Small intestine (tissue), 16 donors: ENCODE measurements around the gene ITIH1. TPM values are rescaled to one million over a fixed set of nuclear protein-coding genes. Genes with fewer than 3 reads are reported as not detected.
"Not testable (repeated sequence)": the region's sequence is repeated elsewhere in the genome, so short reads cannot be mapped to it uniquely, and the experiment has no call there.

ENCODE experiments used
- DNase-seq, 2 donors: peaks; one replicate each; pipeline versions ENCODE4 v3.0.0 to v3.0.0-alpha.2; 2013
- FAIRE-seq: peaks from 2 replicates; lab custom pipeline; 2012; peaks lifted over from hg19 to GRCh38; lab: Jason Lieb, UNC
- H3K27ac ChIP-seq, 3 donors: one replicate each; pipeline ENCODE4 v1.5.1; 2013; ENCODE audit warnings: low read length in 2 of 3, mild to moderate bottlenecking in 2 of 3, control low read depth in 1 of 3, inconsistent platforms in 1 of 3, low read depth in 1 of 3, moderate library complexity in 1 of 3
- H3K27me3 ChIP-seq, 3 donors: one replicate each; pipeline ENCODE4 v1.6.1; 2013; ENCODE audit warnings: low read length in 3 of 3, inconsistent platforms in 1 of 3; ENCODE audit not compliant: control insufficient read depth in 3 of 3, insufficient read depth in 3 of 3
- H3K36me3 ChIP-seq, 3 donors: one replicate each; pipeline ENCODE4 v1.6.1; 2013; ENCODE audit warnings: low read length in 3 of 3, inconsistent platforms in 1 of 3, low read depth in 1 of 3, mild to moderate bottlenecking in 1 of 3, moderate library complexity in 1 of 3; ENCODE audit not compliant: control insufficient read depth in 3 of 3, insufficient read depth in 2 of 3
- H3K4me1 ChIP-seq, 3 donors: one replicate each; pipeline ENCODE4 v1.6.1; 2013; ENCODE audit warnings: low read length in 2 of 3, inconsistent platforms in 1 of 3, low read depth in 1 of 3, mild to moderate bottlenecking in 1 of 3, moderate library complexity in 1 of 3; ENCODE audit not compliant: control insufficient read depth in 3 of 3, insufficient read depth in 2 of 3
- H3K4me3 ChIP-seq, 3 donors: one replicate each; pipeline ENCODE4 v1.5.1; 2013; ENCODE audit warnings: low read length in 3 of 3, control low read depth in 1 of 3, inconsistent platforms in 1 of 3, low read depth in 1 of 3, mild to moderate bottlenecking in 1 of 3, moderate library complexity in 1 of 3
- H3K9me3 ChIP-seq, 2 donors: one replicate each; pipeline ENCODE4 v1.6.1; 2013; ENCODE audit warnings: low read depth in 1 of 2, low read length in 1 of 2; ENCODE audit not compliant: control insufficient read depth in 2 of 2, insufficient read depth in 1 of 2
- WGBS, 3 donors: extraction: QIAGEN DNeasy Blood & Tissue Kit; methylation state at CpG; one replicate each; pipeline ENCODE4 v1.1.7; 2013; 5-methylcytosine and 5-hydroxymethylcytosine counted together
- long read RNA-seq, 10 donors: transcript quantifications; one replicate each; lab custom pipeline, GENCODE V29; 2026
- polyA plus RNA-seq, 4 donors: library from polyadenylated mRNA; stranded (reverse) in 3 of 4; unstranded in 1 of 4; fragments of 200-250 nt in 3 of 4; fragments of 120-200 nt in 1 of 4; gene quantifications; one replicate each; pipeline versions ENCODE4 v1.2.1 to v1.2.3, GENCODE V29; 2013
- donor health status: healthy with polysubstance abuse.
- donor health status: control.
- donor health status: control.
- donor health status: Bipolar disorder and iron deficiency.
- donor health status: healthy.

ITIH1 gene, protein sequence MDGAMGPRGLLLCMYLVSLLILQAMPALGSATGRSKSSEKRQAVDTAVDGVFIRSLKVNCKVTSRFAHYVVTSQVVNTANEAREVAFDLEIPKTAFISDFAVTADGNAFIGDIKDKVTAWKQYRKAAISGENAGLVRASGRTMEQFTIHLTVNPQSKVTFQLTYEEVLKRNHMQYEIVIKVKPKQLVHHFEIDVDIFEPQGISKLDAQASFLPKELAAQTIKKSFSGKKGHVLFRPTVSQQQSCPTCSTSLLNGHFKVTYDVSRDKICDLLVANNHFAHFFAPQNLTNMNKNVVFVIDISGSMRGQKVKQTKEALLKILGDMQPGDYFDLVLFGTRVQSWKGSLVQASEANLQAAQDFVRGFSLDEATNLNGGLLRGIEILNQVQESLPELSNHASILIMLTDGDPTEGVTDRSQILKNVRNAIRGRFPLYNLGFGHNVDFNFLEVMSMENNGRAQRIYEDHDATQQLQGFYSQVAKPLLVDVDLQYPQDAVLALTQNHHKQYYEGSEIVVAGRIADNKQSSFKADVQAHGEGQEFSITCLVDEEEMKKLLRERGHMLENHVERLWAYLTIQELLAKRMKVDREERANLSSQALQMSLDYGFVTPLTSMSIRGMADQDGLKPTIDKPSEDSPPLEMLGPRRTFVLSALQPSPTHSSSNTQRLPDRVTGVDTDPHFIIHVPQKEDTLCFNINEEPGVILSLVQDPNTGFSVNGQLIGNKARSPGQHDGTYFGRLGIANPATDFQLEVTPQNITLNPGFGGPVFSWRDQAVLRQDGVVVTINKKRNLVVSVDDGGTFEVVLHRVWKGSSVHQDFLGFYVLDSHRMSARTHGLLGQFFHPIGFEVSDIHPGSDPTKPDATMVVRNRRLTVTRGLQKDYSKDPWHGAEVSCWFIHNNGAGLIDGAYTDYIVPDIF
- under 1 TPM in 2 of 4 donors, not detected in 2; 0.13 to 0.58 TPM for polyA plus RNA-seq
- long read RNA-seq, donor 1: 0 reads
- long read RNA-seq, donor 2: 0 reads
- long read RNA-seq, donor 3: 0 reads
- long read RNA-seq, donor 4: 0 reads
- long read RNA-seq, donor 5: 0 reads
- long read RNA-seq, donor 6: 0 reads
- long read RNA-seq, donor 7: 0 reads
- long read RNA-seq, donor 8: 0 reads
- long read RNA-seq, donor 9, partial matches to known transcripts: 0 of 1 reads
- long read RNA-seq, donor 9, other reads (novel, unspliced or antisense): 0 of 1 reads
- long read RNA-seq, donor 10: 0 reads

GRCh38 chr3:52777127-52777958 is at the start of gene ITIH1:
ITIH1 (plus strand) TSS chr3:52777599; CDS start chr3:52777616, 17 bp downstream.
- 79 to 88% (median 86%) methylated on average over 12 of the region's 12 CpGs for WGBS, 3 donors
- H3K4me1 ChIP-seq: peaks cover 0 to 30% (median 0%) of the 10 kb centered on the region in 3 donors
- H3K4me3 ChIP-seq: no peak within 1 kb of the TSS
- H3K27ac ChIP-seq: peak within 1 kb of the TSS in 1 of 3 donors; percentile 79
- DNase-seq (no peak), FAIRE-seq (no peak)
- H3K27me3 ChIP-seq: no peaks in the 10 kb centered on the region
- no peaks in the 10 kb centered on the region for H3K36me3 ChIP-seq
- no peaks in the 10 kb centered on the region for H3K9me3 ChIP-seq

- not testable (repeated sequence) for H3K4me1 ChIP-seq, DNase-seq, H3K27me3 ChIP-seq, H3K27ac ChIP-seq, H3K4me3 ChIP-seq, FAIRE-seq
- H3K9me3 ChIP-seq: peaks cover 0 to 30% of the 10 kb centered on the region in 2 donors
- H3K36me3 ChIP-seq: peaks cover 5 to 27% (median 8%) of the 10 kb centered on the region in 3 donors
- 31 to 55% (median 39%) methylated on average over 3 of the region's 3 CpGs for WGBS, 3 donors
Measured at GRCh38 chr3:52728753-52729152, 48.6 kb upstream of the ITIH1 start.

- Histone ChIP-seq H3K4me1 (no peaks in the 10 kb centered on the region), H3K27ac (no peak overlapping the region), H3K4me3 (no peak overlapping the region), H3K36me3 (peaks cover 5 to 32% (median 10%) of the 10 kb centered on the region in 3 donors), H3K9me3 (peaks cover 0 to 30% of the 10 kb centered on the region in 2 donors), H3K27me3 (no peaks in the 10 kb centered on the region)
- DNase-seq: no peak
- FAIRE-seq: no peak
Measured at GRCh38 chr3:52730681-52731080, 46.7 kb upstream of the ITIH1 start.

DNA sequence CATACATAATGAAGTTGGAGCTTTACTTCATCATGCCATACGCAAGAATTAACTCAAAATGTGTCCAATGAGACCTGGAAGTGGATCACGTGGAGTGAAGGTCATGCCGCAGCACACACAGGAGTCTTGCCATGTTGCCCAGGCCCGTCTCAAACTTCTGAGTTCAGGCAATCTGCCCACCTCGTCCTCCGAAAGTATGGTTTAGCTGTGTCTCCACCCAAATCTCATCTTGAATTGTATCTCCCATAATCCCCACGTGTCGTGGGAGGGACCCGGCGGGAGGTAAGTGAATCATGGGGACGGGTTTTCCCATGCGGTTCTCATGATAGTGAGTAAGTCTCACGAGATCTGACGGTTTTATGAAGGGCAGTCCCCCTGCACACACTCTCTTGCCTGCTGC is 45.8 kb upstream of the ITIH1 start:
- DNase-seq (no peak), FAIRE-seq (no peak)
- H3K27ac ChIP-seq: no peak overlapping the region
- H3K36me3 ChIP-seq: peaks cover 5 to 34% (median 11%) of the 10 kb centered on the region in 3 donors
- H3K4me1 ChIP-seq: no peaks in the 10 kb centered on the region
- 81 to 97% (median 84%) methylated on average over 14 of the region's 14 CpGs for WGBS, 3 donors
- no peak overlapping the region for H3K4me3 ChIP-seq
- no peaks in the 10 kb centered on the region for H3K27me3 ChIP-seq
- H3K9me3 ChIP-seq: peaks cover 0 to 30% of the 10 kb centered on the region in 2 donors

- Histone ChIP-seq H3K4me1 (no peaks in the 10 kb centered on the region), H3K36me3 (peaks cover 5 to 39% (median 11%) of the 10 kb centered on the region in 3 donors), H3K4me3 (no peak overlapping the region), H3K27ac (no peak overlapping the region), H3K9me3 (peaks cover 0 to 16% of the 10 kb centered on the region in 2 donors), H3K27me3 (no peaks in the 10 kb centered on the region)
- WGBS, 3 donors: 86 to 97% (median 86%) methylated on average over 10 of the region's 10 CpGs
- no peak for DNase-seq
- FAIRE-seq: no peak
Measured at GRCh38 chr3:52733256-52733891, 44.0 kb upstream of the ITIH1 start.

DNA sequence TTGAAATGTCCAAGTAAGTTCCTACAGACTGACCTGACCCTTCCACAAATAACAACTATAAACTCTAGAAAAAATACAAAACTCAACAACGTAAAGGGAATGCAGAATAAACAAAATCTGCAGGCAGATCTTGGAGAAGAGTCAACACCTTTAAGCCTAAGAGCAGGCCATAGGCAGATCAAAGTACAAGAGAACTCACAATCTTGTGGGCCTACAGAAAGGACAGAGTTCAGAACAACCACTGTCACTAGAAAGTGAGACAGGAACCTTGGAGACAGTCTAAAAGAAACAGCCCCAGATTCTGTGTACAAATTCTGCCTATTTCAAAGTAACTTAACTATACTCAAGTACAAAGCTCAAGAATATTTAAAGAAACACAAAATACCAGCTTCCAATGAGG is 37.7 kb upstream of the ITIH1 start:
- no peaks in the 10 kb centered on the region for H3K27me3 ChIP-seq
- no peak overlapping the region for H3K4me3 ChIP-seq
- DNase-seq (peak; percentile 60 to 71), FAIRE-seq (no peak)
- H3K9me3 ChIP-seq: no peaks in the 10 kb centered on the region
- peak overlapping the region in 1 of 3 donors; percentile 70 for H3K27ac ChIP-seq
- peaks cover 2 to 49% (median 7%) of the 10 kb centered on the region in 3 donors for H3K36me3 ChIP-seq
- 16 to 71% (median 21%) methylated on average over 1 of the region's 1 CpG for WGBS, 3 donors
- peaks cover 0 to 6% (median 0%) of the 10 kb centered on the region in 3 donors for H3K4me1 ChIP-seq

DNA sequence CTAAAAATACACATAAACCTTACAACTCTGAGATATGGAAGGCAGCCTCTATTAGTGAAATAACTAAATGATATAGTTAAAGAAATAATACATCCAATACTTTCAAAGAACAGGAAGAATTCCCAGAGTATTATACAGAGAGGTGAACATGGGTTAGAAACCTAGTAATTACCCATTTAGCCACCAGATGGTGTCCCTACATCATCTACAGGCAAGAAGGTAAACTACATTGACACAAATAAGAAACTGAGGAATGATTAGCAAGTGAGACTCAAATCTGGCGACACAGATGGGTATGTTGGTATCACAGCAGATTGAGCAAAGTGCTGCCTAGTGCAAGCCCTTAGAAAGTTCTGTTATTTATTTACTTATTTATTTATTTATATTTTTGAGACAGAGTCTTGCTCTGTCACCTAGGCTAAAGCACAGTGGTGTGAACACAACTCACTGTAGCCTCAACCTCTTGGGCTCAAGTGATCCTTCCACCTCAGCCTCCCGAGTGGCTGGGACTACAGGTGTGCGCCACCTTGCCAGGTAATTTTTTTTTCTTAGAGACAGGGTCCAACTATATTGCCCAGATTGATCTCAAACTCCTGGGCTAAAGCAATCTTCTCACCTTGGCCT is 34.9 kb upstream of the ITIH1 start:
- DNase-seq (peak; percentile 40 to 48), FAIRE-seq (peak; percentile 15)
- no peak overlapping the region for H3K4me3 ChIP-seq
- peaks cover 0 to 6% (median 0%) of the 10 kb centered on the region in 3 donors for H3K4me1 ChIP-seq
- no peaks in the 10 kb centered on the region for H3K9me3 ChIP-seq
- 81 to 91% (median 84%) methylated on average over 3 of the region's 3 CpGs for WGBS, 3 donors
- H3K36me3 ChIP-seq: peaks cover 6 to 60% (median 7%) of the 10 kb centered on the region in 3 donors
- no peaks in the 10 kb centered on the region for H3K27me3 ChIP-seq
- no peak overlapping the region for H3K27ac ChIP-seq
